Mesenchymal stem cell (in vitro differentiated cells and primary cell): ENCODE measurements around the gene RBCK1. TPM values are rescaled to one million over a fixed set of nuclear protein-coding genes. Genes with fewer than 3 reads are reported as not detected.

Source experiments
- DNase-seq: peaks from one replicate; pipeline ENCODE4 v3.0.0-alpha.2; 2013
- H2AFZ ChIP-seq: one replicate; pipeline ENCODE4 v1.6.1; 2013; ENCODE audit warnings: low read depth, mild to moderate bottlenecking, control low read depth, inconsistent platforms, low read length, moderate library complexity
- H2AK5ac ChIP-seq: 2 replicates; pipeline ENCODE4 v1.6.1; 2013; ENCODE audit warnings: low read length, moderate library complexity, mild to moderate bottlenecking, inconsistent platforms; ENCODE audit not compliant: severe bottlenecking
- H2BK120ac ChIP-seq: one replicate; pipeline ENCODE4 v1.6.1; 2013; ENCODE audit warnings: low read depth, mild to moderate bottlenecking, inconsistent platforms, low read length, moderate library complexity
- H2BK12ac ChIP-seq, 2 experiments: one replicate each; pipeline ENCODE4 v1.6.1; 2013; ENCODE audit warnings: inconsistent platforms in 2 of 2, low read length in 2 of 2, mild to moderate bottlenecking in 2 of 2, moderate library complexity in 2 of 2, control low read depth in 1 of 2
- H2BK15ac ChIP-seq: one replicate; pipeline ENCODE4 v1.6.1; 2013; ENCODE audit warnings: mild to moderate bottlenecking, low read depth, inconsistent platforms; ENCODE audit not compliant: poor library complexity, severe bottlenecking
- H2BK5ac ChIP-seq: 2 replicates; pipeline ENCODE4 v1.6.1; 2013; ENCODE audit warnings: low read depth, mild to moderate bottlenecking, low read length, control low read depth, inconsistent platforms; ENCODE audit not compliant: poor library complexity, severe bottlenecking
- H3K14ac ChIP-seq, 2 experiments: one replicate each; pipeline ENCODE4 v1.6.1; 2013; ENCODE audit warnings: inconsistent platforms in 2 of 2, low read length in 2 of 2, control low read depth in 1 of 2, mild to moderate bottlenecking in 1 of 2, moderate library complexity in 1 of 2
- H3K18ac ChIP-seq, 2 experiments: one replicate each; pipeline ENCODE4 v1.6.1; 2013; ENCODE audit warnings: inconsistent platforms in 2 of 2, low read length in 2 of 2, control low read depth in 1 of 2, low read depth in 1 of 2, mild to moderate bottlenecking in 1 of 2
- H3K23ac ChIP-seq, 2 experiments: one replicate each; pipeline ENCODE4 v1.6.1; 2013; ENCODE audit warnings: inconsistent platforms in 2 of 2, low read length in 2 of 2, mild to moderate bottlenecking in 2 of 2, moderate library complexity in 2 of 2, control low read depth in 1 of 2
- H3K27ac ChIP-seq: 2 replicates; pipeline ENCODE4 v1.5.1; 2013; ENCODE audit warnings: mild to moderate bottlenecking, moderate library complexity, low read length, control low read depth, inconsistent platforms; ENCODE audit not compliant: poor library complexity, severe bottlenecking
- H3K27me3 ChIP-seq, 2 experiments: 2 replicates each; pipeline versions ENCODE4 v1.6.1 to v1.7.0; 2013; ENCODE audit warnings: low read length in 2 of 2, mild to moderate bottlenecking in 2 of 2, moderate library complexity in 2 of 2, control low read depth in 1 of 2, inconsistent platforms in 1 of 2; ENCODE audit not compliant: control insufficient read depth in 1 of 2, insufficient read depth in 1 of 2
- H3K36me3 ChIP-seq, 2 experiments: 2 replicates each; pipeline versions ENCODE4 v1.6.1 to v1.7.0; 2013; ENCODE audit warnings: low read length in 2 of 2, control low read depth in 1 of 2, inconsistent platforms in 1 of 2, low read depth in 1 of 2, mild to moderate bottlenecking in 1 of 2; ENCODE audit not compliant: insufficient read depth in 2 of 2, control insufficient read depth in 1 of 2
- H3K4ac ChIP-seq, 2 experiments: one replicate each; pipeline ENCODE4 v1.6.1; 2013; ENCODE audit warnings: inconsistent platforms in 2 of 2, low read length in 2 of 2, mild to moderate bottlenecking in 2 of 2, moderate library complexity in 2 of 2, control low read depth in 1 of 2, low read depth in 1 of 2
- H3K4me1 ChIP-seq: 2 replicates; pipeline ENCODE4 v1.6.1; 2013; ENCODE audit warnings: low read depth, low read length, control low read depth; ENCODE audit not compliant: control insufficient read depth, insufficient read depth
- H3K4me2 ChIP-seq: 2 replicates; pipeline ENCODE4 v1.6.1; 2013; ENCODE audit warnings: low read length, mild to moderate bottlenecking, inconsistent platforms; ENCODE audit not compliant: poor library complexity, severe bottlenecking
- H3K4me3 ChIP-seq, 2 experiments: 2 replicates each; pipeline versions ENCODE4 v1.5.1 to v1.7.0; 2013; ENCODE audit warnings: low read length in 2 of 2, mild to moderate bottlenecking in 2 of 2, control low read depth in 1 of 2, low read depth in 1 of 2; ENCODE audit not compliant: insufficient read depth in 1 of 2
- H3K79me1 ChIP-seq: replicated peaks from 2 replicates; pipeline ENCODE4 v1.6.1; 2013; ENCODE audit warnings: mild to moderate bottlenecking, control low read depth, low read length, inconsistent platforms; ENCODE audit not compliant: poor library complexity, severe bottlenecking
- H3K9ac ChIP-seq: 2 replicates; pipeline ENCODE4 v1.7.0; 2013; ENCODE audit warnings: mild to moderate bottlenecking, low read length, moderate library complexity
- H3K9me3 ChIP-seq: 2 replicates; pipeline ENCODE4 v1.7.0; 2013; ENCODE audit warnings: mild to moderate bottlenecking, low read length; ENCODE audit not compliant: control insufficient read depth
- H4K8ac ChIP-seq: one replicate; pipeline ENCODE4 v1.6.1; 2013; ENCODE audit warnings: inconsistent platforms, mild to moderate bottlenecking, low read length, moderate library complexity
- H4K91ac ChIP-seq: one replicate; pipeline ENCODE4 v1.6.1; 2013; ENCODE audit warnings: mild to moderate bottlenecking, low read length, inconsistent platforms
- WGBS: methylation state at CpG from one replicate; pipeline ENCODE4 v1.1.7; 2013; ENCODE audit warnings: mixed read lengths; 5-methylcytosine and 5-hydroxymethylcytosine counted together
- small RNA-seq: library from polyadenylated mRNA; stranded (forward); fragments of <200 nt; extraction: miRNeasy Mini kit (QIAGEN cat#:217004); gene quantifications from one replicate; pipeline ENCODE3, GENCODE V24; 2013; ENCODE audit warnings: low read depth

Gene RBCK1

DNA sequence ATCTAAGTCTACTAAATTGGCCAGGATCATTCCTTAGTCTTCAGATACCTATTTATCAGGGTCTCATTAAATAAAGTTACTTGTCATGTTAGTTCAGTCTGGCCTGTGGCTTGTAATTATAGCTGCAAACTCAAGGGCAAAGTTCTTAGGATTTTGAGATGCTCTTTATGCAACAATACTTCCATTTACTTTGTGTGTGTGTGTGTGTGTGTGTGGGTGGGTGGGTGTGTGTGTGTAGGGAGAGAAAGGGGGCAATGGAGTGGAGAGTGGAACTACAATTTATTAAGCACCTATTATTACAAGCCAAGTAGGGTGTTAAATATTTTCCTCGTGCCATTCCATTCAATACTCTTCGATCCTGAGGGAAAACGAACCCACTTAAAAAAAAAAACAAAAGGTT lies 71.9 kb downstream of the RBCK1 start:
- Histone ChIP-seq H3K36me3 (peaks cover 41 to 50% of the 10 kb centered on the region in 2 experiments), H3K4ac (no peak overlapping the region), H3K18ac (no peak overlapping the region), H3K27ac (no peak overlapping the region), H3K9ac (no peak overlapping the region), H3K79me1 (peaks cover 30% of the 10 kb centered on the region), H3K4me1 (no peaks in the 10 kb centered on the region), H2BK120ac (no peak overlapping the region), H3K9me3 (no peaks in the 10 kb centered on the region), H2BK15ac (no peak overlapping the region), H3K4me3 (no peak overlapping the region), H2AFZ (no peak overlapping the region), H2BK12ac (no peak overlapping the region), H4K91ac (no peak overlapping the region), H3K27me3 (no peaks in the 10 kb centered on the region), H2AK5ac (no peak overlapping the region), H4K8ac (no peak overlapping the region), H2BK5ac (no peak overlapping the region), H3K14ac (no peak overlapping the region), H3K23ac (no peak overlapping the region), H3K4me2 (no peak overlapping the region)
- WGBS, result 91% methylated on average over 3 of the region's 3 CpGs
- DNase-seq, result no peak

DNA sequence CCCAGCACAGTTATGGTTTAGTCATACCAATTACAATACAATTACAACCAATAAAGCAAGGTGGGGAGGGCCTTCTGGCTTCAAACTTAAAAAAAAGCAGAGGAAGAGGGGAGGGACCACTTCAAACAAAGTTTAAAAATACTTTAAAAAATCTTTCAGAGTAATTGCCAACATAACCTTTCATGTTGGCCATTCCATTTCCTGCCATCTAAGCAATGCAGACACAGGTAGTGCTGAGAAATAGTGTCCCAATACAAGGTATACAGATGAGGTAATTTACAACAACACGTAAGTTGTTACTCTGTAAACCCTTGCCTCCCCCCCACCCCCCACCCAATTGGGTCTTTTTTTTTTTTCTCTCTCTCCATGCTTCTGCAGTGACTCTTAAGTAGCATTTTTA lies 73.1 kb downstream of the RBCK1 start:
- Histone ChIP-seq H2BK12ac (no peak overlapping the region), H2AK5ac (no peak overlapping the region), H4K8ac (no peak overlapping the region), H3K36me3 (peaks cover 37 to 61% of the 10 kb centered on the region in 2 experiments), H2AFZ (no peak overlapping the region), H2BK5ac (no peak overlapping the region), H3K79me1 (peaks cover 30% of the 10 kb centered on the region), H3K27ac (no peak overlapping the region), H3K14ac (no peak overlapping the region), H3K9me3 (no peaks in the 10 kb centered on the region), H3K4me1 (no peaks in the 10 kb centered on the region), H3K4ac (no peak overlapping the region), H4K91ac (no peak overlapping the region), H2BK120ac (no peak overlapping the region), H3K4me2 (no peak overlapping the region), H3K27me3 (no peaks in the 10 kb centered on the region), H3K23ac (no peak overlapping the region), H3K4me3 (no peak overlapping the region), H3K9ac (no peak overlapping the region), H2BK15ac (no peak overlapping the region), H3K18ac (no peak overlapping the region)
- DNase-seq, result no peak
- no CpG with 5 or more reads among the region's 1 CpG for WGBS

Small RNAs within 50 kb of the gene (small RNA-seq; reads per million reads assigned to genes)
- not detected for gene RF00019
